CD14-positive monocyte (primary cell): ENCODE results near the gene GALNTL6. TPM values are rescaled to one million over a fixed set of nuclear protein-coding genes. Genes with fewer than 3 reads are reported as not detected.

ENCODE experiments used
- DNase-seq, 3 donors: peaks; one replicate each; pipeline ENCODE4 v3.0.0-alpha.2; 2011 to 2022
- H2AFZ ChIP-seq: 2 replicates; pipeline ENCODE4 v1.6.0; 2012; ENCODE audit warnings: mild to moderate bottlenecking, low read depth, low read length, inconsistent platforms; ENCODE audit not compliant: insufficient read depth, poor library complexity, severe bottlenecking
- H3K27ac ChIP-seq, 2 donors: 1 replicate in 1 of 2; 2 replicates in 1 of 2; pipeline ENCODE4 v1.5.1; 2012 to 2013; ENCODE audit warnings: low read length in 2 of 2, control low read depth in 1 of 2, inconsistent platforms in 1 of 2, low read depth in 1 of 2, mild to moderate bottlenecking in 1 of 2
- H3K27me3 ChIP-seq, 2 donors: one replicate each; pipeline versions ENCODE4 v1.6.0 to v1.6.1; 2011 to 2013; ENCODE audit warnings: low read length in 2 of 2; ENCODE audit not compliant: control insufficient read depth in 2 of 2, insufficient read depth in 2 of 2
- H3K36me3 ChIP-seq, 2 donors: replicated peaks in 1 of 2; 1 replicate in 1 of 2; 2 replicates in 1 of 2; pipeline versions ENCODE4 v1.5.1 to v1.6.1; 2012 to 2013; ENCODE audit warnings: low read length in 2 of 2, control low read depth in 1 of 2, inconsistent platforms in 1 of 2, mild to moderate bottlenecking in 1 of 2; ENCODE audit not compliant: insufficient read depth in 2 of 2, control insufficient read depth in 1 of 2
- H3K4me1 ChIP-seq, 2 donors: 1 replicate in 1 of 2; 2 replicates in 1 of 2; pipeline versions ENCODE4 v1.5.1 to v1.6.1; 2012 to 2013; ENCODE audit warnings: low read length in 2 of 2, control low read depth in 1 of 2, inconsistent platforms in 1 of 2, mild to moderate bottlenecking in 1 of 2, moderate library complexity in 1 of 2; ENCODE audit not compliant: insufficient read depth in 2 of 2, control insufficient read depth in 1 of 2
- H3K4me2 ChIP-seq: replicated peaks from 2 replicates; pipeline ENCODE3; 2012; ENCODE audit warnings: low read length, moderate library complexity, mild to moderate bottlenecking; ENCODE audit not compliant: poor library complexity, severe bottlenecking; ENCODE audit errors: extremely low read depth
- H3K4me3 ChIP-seq, 3 experiments: fragments of 200-600 bp in 1 of 3; sonication (generic) in 1 of 3; replicated peaks in 1 of 3; 1 replicate in 2 of 3; 2 replicates in 1 of 3; pipeline ENCODE4 v1.5.1; 2011 to 2013; ENCODE audit warnings: low read length in 3 of 3, mild to moderate bottlenecking in 3 of 3, control low read depth in 2 of 3, low read depth in 2 of 3, inconsistent platforms in 1 of 3, moderate library complexity in 1 of 3
- H3K79me2 ChIP-seq: 2 replicates; pipeline ENCODE4 v1.6.0; 2012; ENCODE audit warnings: mild to moderate bottlenecking, control low read depth, inconsistent platforms, low read length, moderate library complexity; ENCODE audit not compliant: insufficient read depth
- H3K9ac ChIP-seq: 2 replicates; pipeline ENCODE4 v1.6.0; 2017; ENCODE audit warnings: low read length, mild to moderate bottlenecking; ENCODE audit not compliant: insufficient read depth, poor library complexity, severe bottlenecking
- H3K9me3 ChIP-seq, 2 donors: replicated peaks in 1 of 2; 1 replicate in 1 of 2; 2 replicates in 1 of 2; pipeline versions ENCODE4 v1.5.1 to v1.6.1; 2012 to 2013; ENCODE audit warnings: low read length in 2 of 2, control low read depth in 1 of 2; ENCODE audit not compliant: control insufficient read depth in 1 of 2, insufficient read depth in 1 of 2
- H4K20me1 ChIP-seq: 2 replicates; pipeline ENCODE4 v1.6.0; 2012; ENCODE audit warnings: mild to moderate bottlenecking, low read length, control low read depth, moderate library complexity; ENCODE audit not compliant: insufficient read depth
- H3K27ac Mint-ChIP-seq, 7 donors: one replicate each; pipeline ENCODE4 v1.8.0; 2020; ENCODE audit warnings: mild to moderate bottlenecking in 7 of 7, mixed read lengths in 7 of 7, moderate library complexity in 6 of 7, inconsistent platforms in 2 of 7
- H3K27me3 Mint-ChIP-seq, 3 donors: one replicate each; pipeline ENCODE4 v1.8.0; 2021 to 2022; ENCODE audit warnings: low read depth in 3 of 3, mild to moderate bottlenecking in 3 of 3, mixed read lengths in 3 of 3, moderate library complexity in 3 of 3, inconsistent platforms in 1 of 3
- H3K36me3 Mint-ChIP-seq, 2 donors: one replicate each; pipeline ENCODE4 v1.8.0; 2020; ENCODE audit warnings: mixed read lengths in 2 of 2, inconsistent platforms in 1 of 2, mild to moderate bottlenecking in 1 of 2
- H3K4me1 Mint-ChIP-seq: one replicate; pipeline ENCODE4 v1.8.0; 2020; ENCODE audit warnings: mild to moderate bottlenecking, mixed read lengths
- H3K4me3 Mint-ChIP-seq, 2 donors: one replicate each; pipeline ENCODE4 v1.8.0; 2020; ENCODE audit warnings: mild to moderate bottlenecking in 2 of 2, mixed read lengths in 2 of 2, moderate library complexity in 1 of 2
- H3K9me3 Mint-ChIP-seq, 7 donors: one replicate each; pipeline ENCODE4 v1.8.0; 2020 to 2022; ENCODE audit warnings: mixed read lengths in 7 of 7, mild to moderate bottlenecking in 6 of 7, moderate library complexity in 6 of 7, inconsistent platforms in 2 of 7
- CTCF ChIP-seq: fragments of 200-600 bp; IDR thresholded peaks from one replicate; pipeline ENCODE4 v1.8.0; 2022; ENCODE audit warnings: antibody characterized with exemption, mild to moderate bottlenecking
- WGBS: methylation state at CpG from one replicate; pipeline ENCODE4 v1.1.5; 2013; ENCODE audit warnings: missing lambda C conversion rate; ENCODE audit not compliant: insufficient coverage; 5-methylcytosine and 5-hydroxymethylcytosine counted together
- intact Hi-C, 2 donors: fragments of 100-400 bp; cut with micrococcal nuclease; formaldehyde crosslinking; loops; one replicate each; pipeline versions ENCODE4 v1.15.0 to v1.15.1; 2023
- polyA plus RNA-seq, 3 donors: library from polyadenylated mRNA; depleted of rRNA in 1 of 3; unstranded in 2 of 3; stranded (reverse) in 1 of 3; fragments of 300-500 nt in 2 of 3; fragments of >200 nt in 1 of 3; fragmentation: Illumina TruSeq in 2 of 3; gene quantifications; 1 replicate in 2 of 3; 2 replicates in 1 of 3; pipeline ENCODE4 v1.2.3, GENCODE V29; 2012 to 2021

The GALNTL6 gene
- polyA plus RNA-seq, 3 donors, result 0.05 TPM; not detected in 2

- TF ChIP-seq CTCF, result no peak
- Histone ChIP-seq H3K4me2 (no peak overlapping the region), H2AFZ (no peak overlapping the region), H3K9me3 (no peaks in the 10 kb centered on the region), H3K27ac (no peak overlapping the region), H3K9ac (no peak overlapping the region), H3K79me2 (no peaks in the 10 kb centered on the region), H3K4me1 (no peaks in the 10 kb centered on the region), H3K27me3 (no peaks in the 10 kb centered on the region), H3K4me3 (no peak overlapping the region), H3K36me3 (no peaks in the 10 kb centered on the region), H4K20me1 (no peaks in the 10 kb centered on the region)
- Mint-ChIP-seq H3K27ac (no peak overlapping the region), H3K4me3 (no peak overlapping the region), H3K4me1 (no peaks in the 10 kb centered on the region), H3K27me3 (peaks cover 0 to 2% (median 1%) of the 10 kb centered on the region in 3 donors), H3K9me3 (peaks cover 0 to 5% (median 0%) of the 10 kb centered on the region in 7 donors), H3K36me3 (no peaks in the 10 kb centered on the region)
- DNase-seq, result no peak
- WGBS, result no CpG with 5 or more reads among the region's 1 CpG
- intact Hi-C loops, result no loop called here
These were observed 1244.7 kb downstream of the GALNTL6 start for GRCh38 chr4:173057901-173058300.

- WGBS, result no CpG with 5 or more reads among the region's 4 CpGs
- no peak overlapping the region for H3K4me3 Mint-ChIP-seq
- H3K27ac ChIP-seq, result no peak overlapping the region
- no peak overlapping the region for H3K9ac ChIP-seq
- H3K36me3 Mint-ChIP-seq, result no peaks in the 10 kb centered on the region
- no peak for DNase-seq
- H3K27me3 Mint-ChIP-seq, result peaks cover 0 to 2% (median 2%) of the 10 kb centered on the region in 3 donors
- H4K20me1 ChIP-seq, result no peaks in the 10 kb centered on the region
- H3K9me3 Mint-ChIP-seq, result peaks cover 9 to 28% (median 13%) of the 10 kb centered on the region in 7 donors
- H3K36me3 ChIP-seq, result no peaks in the 10 kb centered on the region
- intact Hi-C loops, result no loop called here
- H3K79me2 ChIP-seq, result no peaks in the 10 kb centered on the region
- no peak overlapping the region for H2AFZ ChIP-seq
- no peak overlapping the region for H3K4me2 ChIP-seq
- no peaks in the 10 kb centered on the region for H3K27me3 ChIP-seq
- H3K4me3 ChIP-seq, result no peak overlapping the region
- TF ChIP-seq CTCF, result no peak
- H3K4me1 Mint-ChIP-seq, result no peaks in the 10 kb centered on the region
- H3K9me3 ChIP-seq, result peaks cover 0 to 6% of the 10 kb centered on the region in 2 donors
- no peak overlapping the region for H3K27ac Mint-ChIP-seq
- no peaks in the 10 kb centered on the region for H3K4me1 ChIP-seq
These were observed 1248.0 kb downstream of the GALNTL6 start for GRCh38 chr4:173061160-173061559.
